Measurements from ENCODE around the gene PARD3B. TPM values are rescaled to one million over a fixed set of nuclear protein-coding genes. Genes with fewer than 3 reads are reported as not detected.

PARD3B gene
- total and polyA plus RNA-seq, 4 donors, result 6.8 to 50.9 (median 22.5) TPM

DNA sequence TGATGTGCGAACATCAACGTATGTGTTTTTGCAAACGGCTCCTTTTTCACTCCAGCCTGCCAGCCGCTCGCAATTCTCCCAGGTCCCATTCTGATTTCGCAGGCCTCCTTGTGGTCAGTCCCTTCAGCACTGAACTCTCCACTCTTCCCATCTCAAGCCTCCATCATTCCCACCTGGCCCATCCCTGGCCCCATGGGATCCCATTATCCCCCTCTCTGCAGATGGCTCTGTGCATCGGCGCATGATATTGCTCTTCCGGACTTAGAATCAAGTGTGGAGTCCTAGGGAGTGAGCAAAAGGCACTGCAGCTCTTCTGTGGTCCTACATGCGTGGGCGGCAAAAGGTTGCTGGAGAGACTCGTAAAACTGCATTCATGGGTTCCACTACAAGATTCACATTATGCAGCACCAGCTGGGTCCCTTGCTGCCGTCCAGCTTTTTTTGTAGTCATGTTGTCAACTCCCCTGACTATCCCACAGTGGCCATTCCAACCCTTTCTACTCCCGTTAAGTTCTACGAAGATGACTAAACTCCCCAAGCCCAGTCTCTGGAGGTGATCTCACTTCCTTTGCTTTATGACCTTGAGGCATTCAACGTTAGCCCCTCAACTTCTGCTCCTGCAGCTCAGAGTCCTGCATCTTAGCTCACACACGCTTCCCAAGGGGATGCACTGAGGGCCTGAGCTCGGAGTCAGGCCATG is 1011.7 kb downstream of the PARD3B start:
- no peaks in the 10 kb centered on the region for H3K27me3 ChIP-seq (ENCODE audit: control insufficient read depth in 1 of 2, insufficient read depth in 2 of 2, low read length in 1 of 2)
- DNase-seq (no peak), ATAC-seq (ENCODE audit: low FRiP score) (no peak)
- no peaks in the 10 kb centered on the region for H3K4me1 ChIP-seq (ENCODE audit: control insufficient read depth in 1 of 2, insufficient read depth in 2 of 2, low read length in 2 of 2)
- no peaks in the 10 kb centered on the region for H3K36me3 ChIP-seq (ENCODE audit: control insufficient read depth in 1 of 2, insufficient read depth in 2 of 2, low read length in 1 of 2)
- H3K4me3 ChIP-seq (ENCODE audit: low read length in 2 of 2), result no peak overlapping the region
- intact Hi-C loops (cut with DNase I), result no loop called here
- H3K9me3 ChIP-seq (ENCODE audit: control insufficient read depth, low read length), result no peaks in the 10 kb centered on the region
- H3K27ac ChIP-seq (ENCODE audit: low read depth in 1 of 2, low read length in 2 of 2), result no peak overlapping the region
- WGBS, 2 donors, result 87 to 90% methylated on average over 18 of the region's 18 CpGs

- intact Hi-C loops (cut with DNase I), result no loop called here
- Histone ChIP-seq H3K9me3 (ENCODE audit: control insufficient read depth, low read length) (no peaks in the 10 kb centered on the region), H3K27ac (ENCODE audit: low read depth in 1 of 2, low read length in 2 of 2) (no peak overlapping the region), H3K4me3 (ENCODE audit: low read length in 2 of 2) (no peak overlapping the region), H3K36me3 (ENCODE audit: control insufficient read depth in 1 of 2, insufficient read depth in 2 of 2, low read length in 1 of 2) (no peaks in the 10 kb centered on the region), H3K27me3 (ENCODE audit: control insufficient read depth in 1 of 2, insufficient read depth in 2 of 2, low read length in 1 of 2) (no peaks in the 10 kb centered on the region), H3K4me1 (ENCODE audit: control insufficient read depth in 1 of 2, insufficient read depth in 2 of 2, low read length in 2 of 2) (no peaks in the 10 kb centered on the region)
- no peak for DNase-seq
- 95 to 96% methylated on average over 4 of the region's 4 CpGs for WGBS, 2 donors
- ATAC-seq (ENCODE audit: low FRiP score), result no peak
Measured at GRCh38 chr2:205557873-205558272, 1012.6 kb downstream of the PARD3B start.

DNA sequence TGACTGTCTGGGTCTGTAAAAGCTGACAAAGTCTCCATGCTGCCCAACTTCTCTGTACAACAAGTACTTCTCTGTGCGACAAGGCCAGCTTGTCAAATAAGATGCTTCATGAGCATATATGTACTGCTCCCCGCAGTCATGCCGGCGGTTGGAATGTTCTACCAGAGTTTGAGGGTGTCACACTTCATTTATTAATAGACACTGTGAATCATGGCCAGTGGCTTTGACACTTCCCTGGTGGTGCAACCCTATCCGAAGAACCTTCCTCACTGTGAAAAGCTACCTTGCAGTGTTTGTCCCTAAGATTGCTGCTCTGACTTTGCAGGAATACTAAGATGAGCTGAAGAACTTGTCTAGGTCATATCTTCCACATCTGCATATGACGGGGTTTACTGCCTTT is 1016.2 kb downstream of the PARD3B start:
- intact Hi-C loops (cut with DNase I), result no loop called here

GRCh38 chr2:205563646-205564045 is 1018.4 kb downstream of the PARD3B start:
- Histone ChIP-seq H3K27ac (ENCODE audit: low read depth in 1 of 2, low read length in 2 of 2) (no peak overlapping the region), H3K27me3 (ENCODE audit: control insufficient read depth in 1 of 2, insufficient read depth in 2 of 2, low read length in 1 of 2) (no peaks in the 10 kb centered on the region), H3K36me3 (ENCODE audit: control insufficient read depth in 1 of 2, insufficient read depth in 2 of 2, low read length in 1 of 2) (no peaks in the 10 kb centered on the region), H3K9me3 (ENCODE audit: control insufficient read depth, low read length) (no peaks in the 10 kb centered on the region), H3K4me3 (ENCODE audit: low read length in 2 of 2) (no peak overlapping the region), H3K4me1 (ENCODE audit: control insufficient read depth in 1 of 2, insufficient read depth in 2 of 2, low read length in 2 of 2) (peaks cover 0 to 6% of the 10 kb centered on the region in 2 donors)
- ATAC-seq (ENCODE audit: low FRiP score) (no peak), DNase-seq (peak in 1 of 2 donors; percentile 56)
- 28 to 30% methylated on average over 2 of the region's 2 CpGs for WGBS, 2 donors
- intact Hi-C loops (cut with DNase I), result no loop called here

More for the DNA sequence above, 1016.2 kb downstream of the PARD3B start:
- DNase-seq (no peak), ATAC-seq (ENCODE audit: low FRiP score) (no peak)
- no peaks in the 10 kb centered on the region for H3K36me3 ChIP-seq (ENCODE audit: control insufficient read depth in 1 of 2, insufficient read depth in 2 of 2, low read length in 1 of 2)
- H3K27ac ChIP-seq (ENCODE audit: low read depth in 1 of 2, low read length in 2 of 2), result no peak overlapping the region
- WGBS, 2 donors, result 95 to 97% methylated on average over 6 of the region's 6 CpGs
- no peak overlapping the region for H3K4me3 ChIP-seq (ENCODE audit: low read length in 2 of 2)
- H3K27me3 ChIP-seq (ENCODE audit: control insufficient read depth in 1 of 2, insufficient read depth in 2 of 2, low read length in 1 of 2), result no peaks in the 10 kb centered on the region
- H3K9me3 ChIP-seq (ENCODE audit: control insufficient read depth, low read length), result no peaks in the 10 kb centered on the region
- H3K4me1 ChIP-seq (ENCODE audit: control insufficient read depth in 1 of 2, insufficient read depth in 2 of 2, low read length in 2 of 2), result peaks cover 0 to 6% of the 10 kb centered on the region in 2 donors

DNA sequence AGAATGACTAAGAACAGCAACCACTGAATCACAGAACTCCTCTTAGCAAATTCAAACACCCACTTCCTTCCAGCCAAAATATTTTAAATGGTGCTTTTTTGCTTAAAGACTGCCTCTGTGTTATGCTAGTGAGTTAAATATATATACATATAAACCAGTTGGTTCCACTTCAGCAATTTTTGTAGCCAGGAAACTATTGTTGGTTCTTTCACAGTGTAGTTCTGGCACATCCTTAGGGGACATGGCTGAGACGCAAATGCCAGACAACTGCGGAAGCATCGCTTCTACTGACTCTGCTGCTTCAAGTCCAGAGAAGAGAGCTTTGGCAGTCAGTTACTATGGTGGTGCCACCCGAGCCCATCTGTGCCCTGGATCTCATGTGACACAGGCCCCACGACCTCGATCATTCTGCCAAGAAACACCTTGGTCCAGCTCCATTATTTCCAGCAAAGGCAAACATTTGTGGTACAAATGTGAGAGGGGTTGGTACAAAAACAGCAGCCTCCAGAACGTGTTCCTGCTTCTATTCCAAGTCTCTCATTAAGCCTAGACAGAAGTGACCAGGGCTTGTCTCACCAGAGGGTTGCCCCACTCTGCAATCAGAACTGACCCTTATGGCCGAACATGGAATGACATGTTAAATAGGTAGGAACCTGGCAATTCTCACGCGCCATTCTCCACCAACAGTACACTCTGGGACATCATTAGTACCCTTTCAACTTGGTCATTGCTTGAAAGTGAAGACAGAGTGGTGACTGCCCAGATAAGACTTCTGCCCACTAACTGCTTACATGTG is 1019.3 kb downstream of the PARD3B start:
- H3K27ac ChIP-seq (ENCODE audit: low read depth in 1 of 2, low read length in 2 of 2), result peak overlapping the region in 1 of 2 donors; percentile 66
- WGBS, 2 donors, result 18 to 28% methylated on average over 10 of the region's 10 CpGs
- H3K4me3 ChIP-seq (ENCODE audit: low read length in 2 of 2), result no peak overlapping the region
- DNase-seq (no peak), ATAC-seq (ENCODE audit: low FRiP score) (no peak)
- no peaks in the 10 kb centered on the region for H3K9me3 ChIP-seq (ENCODE audit: control insufficient read depth, low read length)
- H3K27me3 ChIP-seq (ENCODE audit: control insufficient read depth in 1 of 2, insufficient read depth in 2 of 2, low read length in 1 of 2), result no peaks in the 10 kb centered on the region
- intact Hi-C loops (cut with DNase I), result no loop called here
- H3K36me3 ChIP-seq (ENCODE audit: control insufficient read depth in 1 of 2, insufficient read depth in 2 of 2, low read length in 1 of 2), result no peaks in the 10 kb centered on the region
- peaks cover 0 to 6% of the 10 kb centered on the region in 2 donors for H3K4me1 ChIP-seq (ENCODE audit: control insufficient read depth in 1 of 2, insufficient read depth in 2 of 2, low read length in 2 of 2)

- Histone ChIP-seq H3K4me1 (ENCODE audit: control insufficient read depth in 1 of 2, insufficient read depth in 2 of 2, low read length in 2 of 2) (peaks cover 0 to 6% of the 10 kb centered on the region in 2 donors), H3K27ac (ENCODE audit: low read depth in 1 of 2, low read length in 2 of 2) (peak overlapping the region in 1 of 2 donors; percentile 66), H3K4me3 (ENCODE audit: low read length in 2 of 2) (no peak overlapping the region), H3K9me3 (ENCODE audit: control insufficient read depth, low read length) (no peaks in the 10 kb centered on the region), H3K27me3 (ENCODE audit: control insufficient read depth in 1 of 2, insufficient read depth in 2 of 2, low read length in 1 of 2) (no peaks in the 10 kb centered on the region), H3K36me3 (ENCODE audit: control insufficient read depth in 1 of 2, insufficient read depth in 2 of 2, low read length in 1 of 2) (no peaks in the 10 kb centered on the region)
- ATAC-seq (ENCODE audit: low FRiP score) (no peak), DNase-seq (no peak)
- intact Hi-C loops (cut with DNase I), result no loop called here
- WGBS, 2 donors, result 12 to 15% methylated on average over 2 of the region's 2 CpGs
Measured at GRCh38 chr2:205565142-205565522, 1019.9 kb downstream of the PARD3B start.

- Histone ChIP-seq H3K4me1 (ENCODE audit: control insufficient read depth in 1 of 2, insufficient read depth in 2 of 2, low read length in 2 of 2) (peaks cover 0 to 6% of the 10 kb centered on the region in 2 donors), H3K27ac (ENCODE audit: low read depth in 1 of 2, low read length in 2 of 2) (no peak overlapping the region), H3K9me3 (ENCODE audit: control insufficient read depth, low read length) (no peaks in the 10 kb centered on the region), H3K36me3 (ENCODE audit: control insufficient read depth in 1 of 2, insufficient read depth in 2 of 2, low read length in 1 of 2) (no peaks in the 10 kb centered on the region), H3K27me3 (ENCODE audit: control insufficient read depth in 1 of 2, insufficient read depth in 2 of 2, low read length in 1 of 2) (no peaks in the 10 kb centered on the region), H3K4me3 (ENCODE audit: low read length in 2 of 2) (no peak overlapping the region)
- DNase-seq, result no peak
- no peak for ATAC-seq (ENCODE audit: low FRiP score)
- WGBS, 2 donors, result 76 to 77% methylated on average over 6 of the region's 6 CpGs
- intact Hi-C loops (cut with DNase I), result no loop called here
Measured at GRCh38 chr2:205566606-205567168, 1021.4 kb downstream of the PARD3B start.

- Histone ChIP-seq H3K36me3 (ENCODE audit: control insufficient read depth in 1 of 2, insufficient read depth in 2 of 2, low read length in 1 of 2) (no peaks in the 10 kb centered on the region), H3K9me3 (ENCODE audit: control insufficient read depth, low read length) (no peaks in the 10 kb centered on the region), H3K4me3 (ENCODE audit: low read length in 2 of 2) (no peak overlapping the region), H3K4me1 (ENCODE audit: control insufficient read depth in 1 of 2, insufficient read depth in 2 of 2, low read length in 2 of 2) (peaks cover 0 to 6% of the 10 kb centered on the region in 2 donors), H3K27me3 (ENCODE audit: control insufficient read depth in 1 of 2, insufficient read depth in 2 of 2, low read length in 1 of 2) (no peaks in the 10 kb centered on the region), H3K27ac (ENCODE audit: low read depth in 1 of 2, low read length in 2 of 2) (no peak overlapping the region)
- no peak for DNase-seq
- intact Hi-C loops (cut with DNase I), result no loop called here
- ATAC-seq (ENCODE audit: low FRiP score), result no peak
- 96 to 97% methylated on average over 5 of the region's 5 CpGs for WGBS, 2 donors
Measured at GRCh38 chr2:205568620-205569019, 1023.3 kb downstream of the PARD3B start.

All from aorta (tissue), 5 donors.